Thyroid gland (tissue), 4 donors: ENCODE measurements around the gene ELMO1.

Experiments used
- POLR2A ChIP-seq, 2 donors: fragments of 450-650 bp; IDR thresholded peaks; one replicate each; pipeline ENCODE4 v1.6.1; 2017; ENCODE audit warnings: antibody characterized with exemption in 2 of 2, mild to moderate bottlenecking in 2 of 2, moderate library complexity in 1 of 2
- TF ChIP-seq, protein P1 (sequence below), 6 experiments: fragments of 200-600 bp in 3 of 6; fragments of 450-650 bp in 3 of 6; sonication (generic) in 3 of 6; IDR thresholded peaks; one replicate each; pipeline ENCODE4 v1.5.1; 2016 to 2019; ENCODE audit warnings: antibody characterized with exemption in 6 of 6, mild to moderate bottlenecking in 2 of 6, inconsistent platforms in 1 of 6, moderate library complexity in 1 of 6

DNA sequence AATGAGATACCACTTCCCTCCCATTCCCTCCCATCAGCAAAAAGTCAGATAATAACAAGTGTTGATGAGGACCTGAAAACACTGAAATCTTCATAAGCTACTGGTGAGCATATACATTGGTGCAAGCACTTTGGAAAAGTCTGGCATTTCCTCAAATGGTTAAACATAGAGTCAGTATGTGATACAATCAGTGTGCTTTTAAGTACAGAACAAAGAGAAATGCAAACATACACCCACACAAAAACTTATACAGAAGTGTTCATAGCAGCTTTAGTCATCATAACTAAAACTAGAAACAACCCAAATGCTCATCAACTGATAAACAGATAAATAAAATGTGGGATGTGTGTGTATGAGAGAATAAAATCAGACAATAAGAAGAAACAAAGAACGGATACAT lies 261.9 kb downstream of the ELMO1 start:
- TF ChIP-seq, protein P1, sequence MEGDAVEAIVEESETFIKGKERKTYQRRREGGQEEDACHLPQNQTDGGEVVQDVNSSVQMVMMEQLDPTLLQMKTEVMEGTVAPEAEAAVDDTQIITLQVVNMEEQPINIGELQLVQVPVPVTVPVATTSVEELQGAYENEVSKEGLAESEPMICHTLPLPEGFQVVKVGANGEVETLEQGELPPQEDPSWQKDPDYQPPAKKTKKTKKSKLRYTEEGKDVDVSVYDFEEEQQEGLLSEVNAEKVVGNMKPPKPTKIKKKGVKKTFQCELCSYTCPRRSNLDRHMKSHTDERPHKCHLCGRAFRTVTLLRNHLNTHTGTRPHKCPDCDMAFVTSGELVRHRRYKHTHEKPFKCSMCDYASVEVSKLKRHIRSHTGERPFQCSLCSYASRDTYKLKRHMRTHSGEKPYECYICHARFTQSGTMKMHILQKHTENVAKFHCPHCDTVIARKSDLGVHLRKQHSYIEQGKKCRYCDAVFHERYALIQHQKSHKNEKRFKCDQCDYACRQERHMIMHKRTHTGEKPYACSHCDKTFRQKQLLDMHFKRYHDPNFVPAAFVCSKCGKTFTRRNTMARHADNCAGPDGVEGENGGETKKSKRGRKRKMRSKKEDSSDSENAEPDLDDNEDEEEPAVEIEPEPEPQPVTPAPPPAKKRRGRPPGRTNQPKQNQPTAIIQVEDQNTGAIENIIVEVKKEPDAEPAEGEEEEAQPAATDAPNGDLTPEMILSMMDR (IDR thresholded peaks at IDR 0.05), result no peak
- no peak for TF ChIP-seq POLR2A (IDR thresholded peaks at IDR 0.05)
